ENCODE data around the gene H2AZ1. TPM values are rescaled to one million over a fixed set of nuclear protein-coding genes. Genes with fewer than 3 reads are reported as not detected.

Gene H2AZ1
- total RNA-seq, 1 experiment from 2014 or later: 1,194 TPM

GRCh38 chr4:99917575-99917974, 32.5 kb downstream of the H2AZ1 start:
- DNase-seq: no peak
- H3K4me3 ChIP-seq (ENCODE audit: insufficient read depth, low read depth, low read length): no peak overlapping the region
- H3K36me3 ChIP-seq (replicated peaks; ENCODE audit: control insufficient read depth, insufficient read depth, low read length): no peaks in the 10 kb centered on the region; the same call in 1 of the 2 replicates
- no peaks in the 10 kb centered on the region for H3K27me3 ChIP-seq (ENCODE audit: control insufficient read depth, insufficient read depth, low read length)

GRCh38 chr4:99915449-99915848, 34.6 kb downstream of the H2AZ1 start:
- no peak for DNase-seq
- no peaks in the 10 kb centered on the region for H3K27me3 ChIP-seq (ENCODE audit: control insufficient read depth, insufficient read depth, low read length)
- no peaks in the 10 kb centered on the region; the same call in 1 of the 2 replicates for H3K36me3 ChIP-seq (replicated peaks; ENCODE audit: control insufficient read depth, insufficient read depth, low read length)
- no peak overlapping the region for H3K4me3 ChIP-seq (ENCODE audit: insufficient read depth, low read depth, low read length)

Other genes starting within 250 kb of the H2AZ1 start
- gene DAPP1, start 133.4 kb downstream of the H2AZ1 start, total RNA-seq (2014; rRNA removed; shearing (Covaris generic)): not detected in 2 replicates
- gene LAMTOR3, start 55.8 kb downstream of the H2AZ1 start, total RNA-seq (2014; rRNA removed; shearing (Covaris generic)): 32.2 and 32.9 TPM in 2 replicates
- gene DNAJB14, start 3.7 kb downstream of the H2AZ1 start, total RNA-seq (2014; rRNA removed; shearing (Covaris generic)): 15.2 and 21.4 TPM in 2 replicates
- 8.0 and 10.2 TPM in 2 replicates for gene DDIT4L, start 240.2 kb upstream of the H2AZ1 start, total RNA-seq (2014; rRNA removed; shearing (Covaris generic))

Data from H7 (cell line).